Gastrocnemius medialis (tissue), 4 donors: ENCODE data around the gene KHNYN.

Source experiments
- CTCF ChIP-seq, 5 experiments: fragments of 450-650 bp in 3 of 5; fragments of 200-600 bp in 2 of 5; sonication (generic) in 2 of 5; IDR thresholded peaks in 4 of 5; conservative IDR thresholded peaks in 1 of 5; 1 replicate in 4 of 5; 2 replicates in 1 of 5; pipeline ENCODE4 v1.5.1; 2016 to 2019; ENCODE audit warnings: antibody characterized with exemption in 5 of 5, mild to moderate bottlenecking in 3 of 5, moderate library complexity in 3 of 5
- POLR2A ChIP-seq, 2 donors: fragments of 450-650 bp; IDR thresholded peaks; one replicate each; pipeline ENCODE4 v1.6.1; 2017; ENCODE audit warnings: antibody characterized with exemption in 2 of 2, mild to moderate bottlenecking in 2 of 2, moderate library complexity in 2 of 2

- TF ChIP-seq CTCF (IDR thresholded peaks at IDR 0.05 in 4 of 5, conservative IDR thresholded peaks at IDR 0.05 in 1 of 5) (no peak), POLR2A (IDR thresholded peaks at IDR 0.05) (no peak)
These were observed 23.3 kb upstream of the KHNYN start for GRCh38 chr14:24406416-24406815.
